BE2C (cell line): ENCODE results near the gene WWOX.

Source experiments
- DNase-seq: peaks from one replicate; pipeline ENCODE4 v3.0.0-alpha.2; 2020
- H3K27me3 ChIP-seq: fragments of 250-450 bp; sonication (Bioruptor Pico); 2 replicates; pipeline ENCODE4 v1.5.1; 2020; ENCODE audit warnings: mild to moderate bottlenecking
- H3K36me3 ChIP-seq: fragments of 250-450 bp; sonication (Bioruptor Pico); 2 replicates; pipeline ENCODE4 v1.5.1; 2020; ENCODE audit warnings: mild to moderate bottlenecking
- H3K4me1 ChIP-seq: fragments of 250-450 bp; sonication (Bioruptor Pico); 2 replicates; pipeline ENCODE4 v1.5.1; 2020
- H3K4me3 ChIP-seq: 2 replicates; pipeline ENCODE4 v1.5.1; 2011; ENCODE audit warnings: low read depth, low read length
- H3K9me3 ChIP-seq: fragments of 250-450 bp; sonication (Bioruptor Pico); 2 replicates; pipeline ENCODE4 v1.5.1; 2020
- TF ChIP-seq, protein P1 (sequence below): IDR thresholded peaks from 2 replicates; pipeline ENCODE4 v1.5.1; 2012; ENCODE audit warnings: mild to moderate bottlenecking, low read depth, low read length

Gene WWOX

DNA sequence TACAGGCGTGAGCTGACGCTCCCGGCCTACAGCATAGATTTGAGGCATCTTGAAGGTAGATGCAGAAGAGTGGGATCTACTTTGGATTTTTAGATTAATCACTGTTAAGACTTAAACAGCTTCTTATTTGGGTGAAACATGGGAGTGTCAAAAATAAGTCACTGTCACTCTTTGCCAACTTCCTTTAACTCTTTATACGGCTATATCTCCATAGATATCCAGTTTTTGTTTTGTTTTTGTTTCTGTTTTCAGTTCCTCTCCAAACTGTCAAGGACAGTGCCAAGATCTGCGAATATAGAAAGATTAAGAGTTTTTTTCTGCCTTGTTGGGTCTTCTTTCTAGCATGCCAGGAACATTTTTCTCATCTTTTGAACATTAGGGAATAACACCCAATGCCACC, 706.1 kb downstream of the WWOX start:
- H3K36me3 ChIP-seq = no peaks in the 10 kb centered on the region
- no peaks in the 10 kb centered on the region for H3K9me3 ChIP-seq
- H3K4me3 ChIP-seq = no peak overlapping the region
- H3K27me3 ChIP-seq = no peaks in the 10 kb centered on the region
- no peaks in the 10 kb centered on the region for H3K4me1 ChIP-seq
- no peak for DNase-seq
- TF ChIP-seq, protein P1, sequence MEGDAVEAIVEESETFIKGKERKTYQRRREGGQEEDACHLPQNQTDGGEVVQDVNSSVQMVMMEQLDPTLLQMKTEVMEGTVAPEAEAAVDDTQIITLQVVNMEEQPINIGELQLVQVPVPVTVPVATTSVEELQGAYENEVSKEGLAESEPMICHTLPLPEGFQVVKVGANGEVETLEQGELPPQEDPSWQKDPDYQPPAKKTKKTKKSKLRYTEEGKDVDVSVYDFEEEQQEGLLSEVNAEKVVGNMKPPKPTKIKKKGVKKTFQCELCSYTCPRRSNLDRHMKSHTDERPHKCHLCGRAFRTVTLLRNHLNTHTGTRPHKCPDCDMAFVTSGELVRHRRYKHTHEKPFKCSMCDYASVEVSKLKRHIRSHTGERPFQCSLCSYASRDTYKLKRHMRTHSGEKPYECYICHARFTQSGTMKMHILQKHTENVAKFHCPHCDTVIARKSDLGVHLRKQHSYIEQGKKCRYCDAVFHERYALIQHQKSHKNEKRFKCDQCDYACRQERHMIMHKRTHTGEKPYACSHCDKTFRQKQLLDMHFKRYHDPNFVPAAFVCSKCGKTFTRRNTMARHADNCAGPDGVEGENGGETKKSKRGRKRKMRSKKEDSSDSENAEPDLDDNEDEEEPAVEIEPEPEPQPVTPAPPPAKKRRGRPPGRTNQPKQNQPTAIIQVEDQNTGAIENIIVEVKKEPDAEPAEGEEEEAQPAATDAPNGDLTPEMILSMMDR = no peak

GRCh38 chr16:78811247-78811646, 711.8 kb downstream of the WWOX start:
- no peak for DNase-seq
- no peaks in the 10 kb centered on the region for H3K4me1 ChIP-seq
- TF ChIP-seq, protein P1 = no peak
- H3K36me3 ChIP-seq = no peaks in the 10 kb centered on the region
- no peaks in the 10 kb centered on the region for H3K9me3 ChIP-seq
- H3K27me3 ChIP-seq = no peaks in the 10 kb centered on the region
- H3K4me3 ChIP-seq = no peak overlapping the region

- Histone ChIP-seq H3K9me3 (no peaks in the 10 kb centered on the region), H3K4me1 (no peaks in the 10 kb centered on the region), H3K27me3 (no peaks in the 10 kb centered on the region), H3K36me3 (no peaks in the 10 kb centered on the region), H3K4me3 (no peak overlapping the region)
- no peak for DNase-seq
- TF ChIP-seq, protein P1 = no peak
Measured at GRCh38 chr16:78812582-78812981, 713.1 kb downstream of the WWOX start.

DNA sequence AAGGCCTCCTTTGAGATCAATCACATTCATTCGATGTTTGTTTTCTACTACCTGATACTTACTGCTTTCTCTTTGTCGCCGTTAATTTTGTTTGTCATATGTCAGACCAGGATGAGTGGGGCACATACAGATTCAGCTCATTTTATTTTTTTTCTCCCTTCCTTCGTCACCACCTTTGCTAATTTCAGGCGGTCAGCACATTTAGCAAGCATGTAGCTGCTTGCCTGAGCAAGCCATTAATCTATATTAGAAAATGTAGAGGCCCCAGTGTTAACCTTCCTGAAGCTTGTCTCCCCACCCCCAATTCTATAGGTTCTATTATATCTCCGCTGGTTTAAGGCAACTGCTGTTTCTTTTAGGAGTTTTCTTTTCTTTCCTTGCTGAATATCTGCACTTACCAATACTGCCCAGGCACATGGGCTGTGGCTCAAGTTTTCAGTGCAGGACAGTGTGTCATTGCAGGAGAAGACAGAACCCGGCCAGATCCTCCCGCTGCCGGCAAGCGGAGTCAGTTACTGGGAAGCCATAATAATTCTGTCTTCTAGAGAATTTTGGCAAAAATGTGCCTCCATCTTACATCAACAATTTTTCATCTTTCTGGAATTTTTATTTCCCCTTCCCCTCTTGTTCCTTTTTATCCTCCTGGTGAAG, 714.3 kb downstream of the WWOX start:
- no peaks in the 10 kb centered on the region for H3K4me1 ChIP-seq
- no peak for DNase-seq

GRCh38 chr16:78815713-78816112, 716.3 kb downstream of the WWOX start:
- TF ChIP-seq, protein P1 = no peak
- Histone ChIP-seq H3K4me3 (no peak overlapping the region), H3K9me3 (no peaks in the 10 kb centered on the region), H3K27me3 (no peaks in the 10 kb centered on the region), H3K36me3 (no peaks in the 10 kb centered on the region), H3K4me1 (no peaks in the 10 kb centered on the region)
- no peak for DNase-seq

More for the DNA sequence above, 714.3 kb downstream of the WWOX start:
- Histone ChIP-seq H3K9me3 (no peaks in the 10 kb centered on the region), H3K4me3 (no peak overlapping the region), H3K27me3 (no peaks in the 10 kb centered on the region), H3K36me3 (no peaks in the 10 kb centered on the region)
- TF ChIP-seq, protein P1 = no peak

GRCh38 chr16:78816499-78817195, 717.2 kb downstream of the WWOX start:
- Histone ChIP-seq H3K27me3 (no peaks in the 10 kb centered on the region), H3K4me3 (no peak overlapping the region), H3K36me3 (no peaks in the 10 kb centered on the region), H3K9me3 (no peaks in the 10 kb centered on the region), H3K4me1 (no peaks in the 10 kb centered on the region)
- DNase-seq = no peak
- TF ChIP-seq, protein P1 = no peak
